DMS153 (cell line): ENCODE measurements around the gene NMU.
"Not testable (repeated sequence)": the region's sequence is repeated elsewhere in the genome, so short reads cannot be mapped to it uniquely, and the experiment has no call there.

Experiments
- DNase-seq: peaks from one replicate; lab custom pipeline; 2025; lab: John Stamatoyannopoulos, UW

Gene NMU

GRCh38 chr4:55624063-55624462 is 12.0 kb downstream of the NMU start:
- DNase-seq, result not testable (repeated sequence)

DNA sequence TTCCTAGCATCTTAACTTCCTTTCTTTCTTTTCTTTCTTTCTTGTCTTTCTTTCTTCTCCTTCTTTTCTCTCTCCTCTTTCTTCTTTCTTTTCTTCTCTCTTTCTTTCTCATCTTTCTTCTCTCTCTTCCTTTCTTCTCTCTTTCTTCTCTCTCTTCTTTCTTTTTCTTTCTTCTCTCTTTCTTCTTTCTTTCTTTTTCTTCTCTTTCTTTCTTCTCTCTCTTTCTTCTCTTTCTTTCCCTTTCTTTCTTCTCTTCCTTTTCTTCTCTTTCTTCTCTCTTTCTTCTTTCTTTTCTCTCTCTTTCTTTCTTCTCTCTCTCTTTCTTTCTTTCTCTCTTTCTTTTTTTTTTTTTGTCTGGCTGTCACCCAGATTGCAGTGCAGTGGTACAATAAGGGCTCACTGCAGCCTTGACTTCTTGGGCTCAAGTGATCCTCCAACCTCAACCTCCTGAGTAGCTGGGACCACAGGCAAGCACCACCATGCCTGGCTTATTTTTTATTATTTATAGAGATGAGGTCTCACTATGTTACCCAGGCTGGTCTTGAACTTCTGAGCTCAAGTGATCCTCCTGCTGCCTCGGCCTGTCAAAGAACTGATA is 17.5 kb downstream of the NMU start:
- no peak for DNase-seq

DNA sequence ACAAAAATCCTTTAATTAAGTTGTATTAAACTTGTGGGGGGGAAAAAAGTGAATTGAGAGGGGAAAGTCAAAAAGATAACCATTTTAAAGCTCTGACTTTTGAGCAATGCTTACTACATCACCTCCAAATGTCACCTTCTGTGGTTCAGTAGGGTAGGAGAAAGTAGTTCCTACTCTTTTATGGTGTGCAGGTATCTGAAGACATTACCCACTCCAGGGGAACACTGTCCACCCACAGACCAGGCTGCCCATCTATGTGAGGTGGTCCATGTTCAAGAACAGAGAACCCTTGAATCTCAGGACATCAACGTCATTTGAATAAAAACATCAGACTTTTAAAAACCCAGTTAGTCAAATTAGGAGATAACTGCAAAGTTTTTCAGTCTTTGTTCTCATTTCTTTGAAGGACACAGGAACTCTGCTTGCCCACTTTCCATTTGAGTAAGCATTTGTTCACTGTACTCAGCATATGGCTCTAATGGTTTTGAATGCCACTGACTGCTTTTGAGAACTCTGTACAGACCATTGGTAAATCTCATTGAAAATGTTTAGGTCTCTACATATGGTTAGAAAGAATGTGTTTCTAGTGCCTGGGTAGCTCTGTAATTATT is 18.4 kb downstream of the NMU start:
- DNase-seq, result no peak

DNA sequence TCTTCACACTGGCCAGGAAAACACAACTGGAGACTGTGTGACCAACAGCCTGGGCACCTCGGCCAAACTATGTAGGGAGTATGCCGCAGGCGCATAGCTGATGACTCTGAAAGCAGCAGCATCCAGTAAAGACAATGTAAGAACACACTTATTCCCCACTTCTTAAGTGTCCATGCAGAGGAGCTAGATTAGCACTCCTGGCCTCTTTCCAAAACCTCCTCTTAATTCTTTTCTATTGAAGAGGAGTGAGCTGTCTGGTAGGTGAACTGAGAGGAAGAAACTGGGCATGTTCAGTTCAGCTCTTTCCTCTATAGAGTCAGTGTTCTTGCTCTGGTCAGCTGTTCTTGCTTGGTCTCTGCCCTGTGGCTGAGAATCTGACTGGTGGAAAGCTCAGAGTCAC is 21.1 kb downstream of the NMU start:
- DNase-seq, result no peak

GRCh38 chr4:55613621-55614020 is 22.5 kb downstream of the NMU start:
- DNase-seq, result no peak

DNA sequence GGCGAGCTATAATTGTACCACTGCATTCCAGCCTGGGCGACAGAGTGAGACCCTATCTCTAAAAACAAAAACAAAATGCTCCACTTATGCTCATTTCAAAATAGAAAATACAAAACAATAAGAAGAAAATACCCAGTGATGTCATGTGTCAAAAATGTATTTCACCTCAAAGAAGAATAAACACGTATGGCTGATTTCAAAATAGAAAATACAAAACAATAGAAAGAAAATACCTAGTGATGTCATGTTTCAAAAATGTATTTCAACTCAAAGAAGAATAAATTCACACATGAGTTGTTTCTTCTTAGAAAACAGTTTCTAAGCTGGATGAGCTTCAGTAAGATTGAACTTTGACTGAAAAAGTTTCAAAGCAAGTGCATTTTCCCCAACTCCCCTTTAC is 23.8 kb downstream of the NMU start:
- DNase-seq, result no peak

DNA sequence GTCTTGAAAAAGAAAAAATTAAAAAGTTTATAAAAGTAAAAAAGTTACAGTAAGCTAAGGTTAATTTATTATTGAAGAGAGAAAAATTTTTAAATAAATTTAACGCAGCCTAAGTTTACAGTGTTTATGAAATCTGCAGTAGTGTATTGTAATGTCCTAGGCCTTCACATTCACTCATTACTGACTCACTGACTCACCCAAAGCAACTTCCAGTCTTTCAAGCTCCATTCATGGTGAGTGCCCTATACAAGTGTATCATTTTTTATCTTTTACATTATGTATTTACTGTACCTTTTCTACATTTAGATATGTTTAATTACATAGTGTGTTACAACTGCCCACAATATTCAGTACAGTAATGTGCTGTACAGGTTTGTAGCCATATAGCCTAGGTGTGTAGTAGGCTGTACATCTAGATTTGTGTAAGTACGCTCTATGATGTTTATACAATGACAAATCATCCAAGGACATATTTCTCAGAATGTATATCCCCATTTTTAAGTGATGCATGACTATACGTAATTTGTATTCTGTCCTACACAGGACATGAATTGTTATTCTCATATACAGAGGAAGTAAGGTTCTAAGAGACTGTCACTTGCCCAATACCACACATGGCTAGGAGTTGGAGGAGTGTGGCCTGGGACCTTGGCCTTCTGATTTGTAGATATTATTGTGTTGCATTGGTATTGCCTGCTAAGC is 24.6 kb downstream of the NMU start:
- no peak for DNase-seq

GRCh38 chr4:55610381-55610780 is 25.7 kb downstream of the NMU start:
- DNase-seq, result no peak

GRCh38 chr4:55609393-55609866 is 26.7 kb downstream of the NMU start:
- no peak for DNase-seq

DNA sequence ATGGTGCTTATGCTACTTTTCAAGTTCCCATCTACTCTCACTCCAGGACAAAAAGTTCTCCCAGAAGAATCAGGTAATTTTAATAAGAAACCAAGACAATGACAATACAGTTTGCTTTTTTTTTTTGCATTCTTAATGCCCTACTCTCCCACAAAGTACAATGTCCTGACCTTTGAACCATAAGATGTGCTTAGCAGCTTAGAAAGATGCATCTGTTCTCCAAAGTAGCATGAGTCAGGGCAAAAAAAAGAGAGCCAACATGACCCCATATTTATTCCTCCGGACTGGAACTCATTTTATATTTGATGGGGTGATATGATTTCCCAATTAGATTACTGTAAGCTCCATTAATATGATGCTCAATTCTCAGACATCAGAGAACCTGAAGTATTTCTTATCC is 27.5 kb downstream of the NMU start:
- DNase-seq, result no peak

- no peak for DNase-seq
Measured at GRCh38 chr4:55604996-55605395, 31.1 kb downstream of the NMU start.

DNA sequence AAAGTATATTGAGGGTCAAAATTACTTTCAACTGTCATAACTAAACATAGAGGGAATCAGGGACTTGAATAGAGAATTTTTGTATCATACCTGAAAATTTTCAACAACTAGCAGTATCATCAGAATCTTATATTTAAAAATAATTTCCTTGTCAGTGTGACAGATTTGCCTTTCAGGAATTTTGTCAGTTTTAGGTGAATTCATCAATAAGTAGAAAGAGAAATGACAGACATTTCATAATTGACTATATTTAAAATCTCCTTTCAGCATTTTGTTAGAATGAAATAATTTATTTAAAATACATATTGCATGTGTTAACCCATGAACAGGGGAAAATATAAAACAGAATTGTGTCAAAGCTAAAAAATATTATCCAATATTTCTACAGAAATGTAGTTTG is 35.5 kb downstream of the NMU start:
- no peak for DNase-seq

DNA sequence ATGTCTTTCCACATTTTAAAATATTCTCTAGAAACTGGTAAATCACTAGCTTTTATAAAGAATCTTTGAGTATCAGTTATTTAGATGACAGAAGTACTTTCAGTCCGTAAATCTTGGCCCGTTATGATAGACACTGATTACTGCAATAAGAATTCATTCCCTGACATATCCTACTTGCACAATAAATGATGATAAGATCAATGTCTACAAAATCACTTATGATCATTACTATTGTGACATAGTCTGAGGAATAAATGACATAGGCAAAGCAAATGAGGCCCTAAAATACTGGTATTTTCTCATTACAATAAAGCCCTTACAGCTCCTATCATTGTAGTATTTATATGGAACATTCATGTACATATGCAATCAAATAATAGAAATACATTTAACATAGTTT is 37.5 kb downstream of the NMU start:
- no peak for DNase-seq

GRCh38 chr4:55592014-55592413 is 44.1 kb downstream of the NMU start, which contains the start of gene PDCL2:
Gene PDCL2, minus strand, starts transcription at chr4:55592245. Its CDS starts 136 bp downstream, at chr4:55592109.
- no peak for DNase-seq

- no peak for DNase-seq
Measured at GRCh38 chr4:55588160-55588559, 47.9 kb downstream of the NMU start.

DNA sequence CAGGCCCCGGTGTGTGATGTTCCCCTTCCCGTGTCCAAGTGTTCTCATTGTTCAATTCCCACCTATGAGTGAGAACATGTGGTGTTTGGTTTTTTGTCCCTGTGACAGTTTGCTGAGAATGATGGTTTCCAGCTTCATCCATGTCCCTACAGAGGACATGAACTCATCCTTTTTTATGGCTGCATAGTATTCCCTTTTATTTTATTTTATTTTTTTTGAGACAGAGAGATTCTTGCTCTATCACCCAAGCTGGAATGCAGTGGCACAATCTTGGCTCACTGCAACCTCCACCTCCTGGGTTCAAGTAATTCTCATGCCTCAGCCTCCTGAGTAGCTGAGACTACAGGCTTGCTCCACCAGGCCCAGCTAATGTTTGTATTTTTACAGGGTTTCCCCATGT is 53.3 kb downstream of the NMU start:
- DNase-seq, result not testable (repeated sequence)

- no peak for DNase-seq
Measured at GRCh38 chr4:55578341-55579010, 57.6 kb downstream of the NMU start.

DNA sequence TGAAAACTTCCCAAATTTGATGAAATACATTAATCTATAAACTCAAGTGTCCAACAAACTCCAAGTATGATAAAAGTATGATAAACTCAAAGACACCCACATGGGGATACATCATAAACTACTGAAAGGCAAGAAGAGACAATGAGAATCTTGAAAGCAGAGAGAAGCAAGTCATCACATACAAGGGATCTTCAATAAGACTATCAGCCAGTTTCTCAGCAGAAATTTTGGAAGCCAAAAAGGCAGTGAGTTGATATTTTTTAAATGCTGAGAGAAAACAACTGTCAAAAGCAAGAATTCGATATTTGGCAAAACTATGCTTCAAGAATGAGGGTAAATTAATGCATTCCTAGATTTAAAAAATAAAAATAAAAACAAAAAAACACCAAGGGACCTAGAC is 60.6 kb downstream of the NMU start:
- DNase-seq, result no peak

DNA sequence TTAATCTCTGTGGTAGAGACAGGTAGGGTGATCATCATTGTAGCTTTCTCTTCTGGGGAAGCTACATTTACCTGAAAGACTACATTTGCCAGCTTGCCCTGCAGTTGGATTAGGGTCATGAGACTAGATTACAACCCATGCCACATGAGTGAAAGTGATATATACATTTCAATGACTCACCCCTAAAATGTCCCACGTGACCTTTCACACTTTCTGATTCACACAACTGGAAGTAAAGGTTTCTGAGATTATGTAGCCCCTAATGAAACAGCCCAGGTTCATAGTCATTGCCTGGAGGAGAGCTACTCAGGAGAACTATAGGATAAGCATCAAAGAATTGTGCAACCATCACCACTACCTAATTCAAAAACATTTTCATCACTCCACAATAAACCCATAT is 61.8 kb downstream of the NMU start:
- DNase-seq, result no peak

DNA sequence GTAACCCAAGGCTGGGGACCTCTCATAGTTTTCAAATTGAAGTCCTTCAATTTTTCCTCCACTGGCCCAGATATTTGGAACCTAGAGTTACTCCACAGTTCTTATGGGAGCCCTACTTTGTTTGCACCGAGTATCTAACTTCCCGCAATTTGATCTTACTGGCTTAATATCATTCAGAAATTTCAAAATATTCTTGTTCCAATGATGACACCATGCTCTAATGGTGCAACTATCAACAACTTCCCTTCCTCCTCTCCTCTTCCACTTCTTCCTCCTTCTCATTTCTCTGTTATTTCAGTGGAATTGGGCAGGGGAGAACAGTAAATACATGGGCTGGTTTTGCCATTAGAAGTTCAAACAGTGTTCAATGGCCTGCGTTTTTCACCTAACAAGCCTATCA is 64.3 kb downstream of the NMU start:
- DNase-seq, result no peak

DNA sequence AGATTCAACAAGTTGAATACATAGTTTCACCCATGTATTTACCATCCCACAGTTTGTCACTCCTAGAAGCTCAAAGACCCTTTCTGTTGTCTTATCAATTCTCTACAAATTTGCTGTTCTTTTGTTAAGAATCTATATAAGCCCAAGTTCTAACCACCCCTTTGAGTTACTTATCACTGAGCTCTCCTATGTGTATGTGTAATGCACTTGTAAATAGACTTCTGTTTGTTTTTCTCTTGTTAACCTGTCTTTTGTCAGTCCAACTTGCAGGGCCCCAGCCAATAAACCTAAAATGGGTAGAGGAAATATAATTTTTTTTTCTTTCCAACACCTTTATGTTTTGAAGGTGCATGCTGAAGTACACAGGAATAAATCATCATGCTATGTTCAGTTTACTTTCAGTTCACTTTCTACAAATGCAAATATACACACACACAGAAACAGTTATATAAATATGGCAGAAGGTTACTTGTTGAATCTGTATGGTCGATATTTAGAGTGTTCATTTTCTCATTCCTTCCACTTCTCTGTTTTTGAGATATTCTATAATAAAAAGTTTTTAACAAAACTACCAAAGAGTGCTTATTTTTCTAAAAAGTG is 67.1 kb downstream of the NMU start:
- DNase-seq, result no peak

DNA sequence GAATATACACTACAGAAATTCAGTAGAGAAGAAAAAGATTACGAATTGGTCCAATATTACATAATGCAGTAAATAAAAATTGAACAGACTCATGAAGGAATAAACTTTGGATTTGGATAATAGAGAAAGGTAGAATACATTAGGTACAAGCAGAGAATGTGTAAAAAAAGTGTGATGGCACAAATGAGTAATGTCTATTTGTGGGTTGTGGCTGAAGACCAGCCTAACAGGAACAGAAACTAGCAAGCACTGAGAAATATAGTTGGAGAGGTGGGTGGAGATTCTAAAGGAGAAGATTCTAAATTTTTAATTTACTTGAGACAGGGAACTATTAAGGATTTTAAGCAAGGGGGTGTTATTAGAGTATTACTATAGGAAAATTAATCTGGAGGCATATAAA is 74.2 kb downstream of the NMU start:
- no peak for DNase-seq

DNA sequence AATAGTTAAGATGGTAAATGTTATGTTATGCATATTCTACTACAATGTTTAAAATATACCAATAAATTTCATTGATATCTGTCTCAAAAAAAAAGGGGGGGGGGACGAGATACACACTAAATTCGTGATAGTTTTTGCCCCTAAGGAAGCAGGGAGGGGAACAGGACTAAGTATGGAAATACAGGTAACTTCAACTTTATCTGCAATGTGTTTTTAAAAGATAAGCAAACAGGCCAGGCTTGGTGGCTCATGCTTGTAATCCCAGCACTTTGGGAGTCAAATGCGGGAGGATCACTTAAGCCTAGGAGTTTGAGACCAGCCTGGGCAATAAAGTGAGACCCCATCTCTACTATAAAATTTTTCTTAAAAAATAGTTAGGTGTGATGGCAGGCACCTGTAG is 76.0 kb downstream of the NMU start:
- DNase-seq, result no peak
